GM18951 (cell line): ENCODE results near the gene ERLEC1.
"Not testable (repeated sequence)": the region's sequence is repeated elsewhere in the genome, so short reads cannot be mapped to it uniquely, and the experiment has no call there.

Experiments
- POLR2A ChIP-seq: IDR thresholded peaks from 4 replicates; pipeline ENCODE4 v1.6.1; 2011; ENCODE audit warnings: mild to moderate bottlenecking; ENCODE audit not compliant: insufficient read length, insufficient read depth; ENCODE audit errors: extremely low read depth
- in situ Hi-C: fragments of 300-500 bp; cut with MboI; formaldehyde crosslinking; loops from one replicate; pipeline ENCODE4 v1.12.0; 2022; ENCODE audit warnings: low sequenced_read_pairs, mixed read lengths, inconsistent platforms; ENCODE audit not compliant: unreplicated experiment

The ERLEC1 gene

DNA sequence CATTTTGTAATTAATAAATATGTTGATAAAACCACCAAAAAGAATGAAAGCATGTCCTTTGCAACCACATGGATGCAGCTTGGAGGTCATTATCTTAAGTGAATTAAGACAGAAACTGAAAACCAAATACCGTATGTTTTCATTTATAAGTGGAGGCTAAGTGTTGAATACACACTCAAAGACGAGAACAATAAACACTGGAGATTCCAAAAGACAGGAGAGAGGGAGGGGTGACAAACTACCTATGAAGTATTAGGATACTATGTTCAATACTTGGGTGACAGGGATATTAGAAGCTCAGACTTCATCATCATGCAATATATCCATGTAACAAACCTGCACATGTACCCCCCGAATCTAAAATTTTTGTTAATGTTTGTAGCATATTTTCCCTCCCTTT is 7.0 kb downstream of the ERLEC1 start:
- in situ Hi-C loops: no loop called here
- no peak for TF ChIP-seq POLR2A

DNA sequence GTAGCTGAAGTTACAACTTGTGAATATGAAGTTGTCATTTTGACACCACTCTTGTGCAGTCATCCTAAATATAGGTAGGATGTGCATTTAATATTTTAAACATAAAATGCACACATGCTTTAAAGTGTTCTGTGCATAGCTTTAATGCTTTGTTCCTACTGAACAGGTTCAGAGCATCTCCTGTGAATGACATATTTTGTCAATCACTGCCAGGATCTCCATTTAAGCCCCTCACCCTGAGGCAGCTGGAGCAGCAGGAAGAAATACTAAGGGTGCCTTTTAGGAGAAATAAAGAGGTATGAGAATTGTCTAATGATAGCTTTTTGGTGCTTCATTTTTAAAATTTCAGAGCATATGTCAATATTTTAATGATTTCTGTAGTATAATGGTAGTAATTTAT is 14.7 kb downstream of the ERLEC1 start:
- in situ Hi-C loops: no loop called here
- no peak for TF ChIP-seq POLR2A

DNA sequence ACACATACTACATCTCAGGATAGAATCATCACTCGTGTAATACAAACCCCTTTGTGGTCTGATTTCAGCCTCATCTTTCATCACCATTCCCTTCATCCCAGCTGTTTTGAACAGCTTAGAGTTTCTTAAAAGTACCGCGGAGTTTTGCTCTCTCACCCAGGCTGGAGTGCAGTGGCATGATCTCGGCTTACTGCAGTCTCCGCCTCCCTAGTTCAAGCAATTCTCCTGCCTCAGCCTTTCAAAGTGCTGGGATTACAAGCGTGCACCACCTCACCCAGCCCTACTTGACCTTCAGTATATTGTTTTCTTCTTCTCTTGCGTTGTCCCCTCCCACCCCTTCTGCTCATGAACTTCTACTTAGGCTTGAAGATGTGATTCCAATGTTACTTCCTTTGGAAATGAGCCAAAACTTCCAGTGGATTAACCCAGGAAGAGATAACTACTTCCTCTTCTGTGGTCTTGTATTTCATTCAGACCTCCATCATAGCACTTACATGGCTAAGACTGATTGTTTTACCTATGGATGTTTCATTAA is 15.8 kb downstream of the ERLEC1 start:
- in situ Hi-C loops: no loop called here
- no peak for TF ChIP-seq POLR2A

DNA sequence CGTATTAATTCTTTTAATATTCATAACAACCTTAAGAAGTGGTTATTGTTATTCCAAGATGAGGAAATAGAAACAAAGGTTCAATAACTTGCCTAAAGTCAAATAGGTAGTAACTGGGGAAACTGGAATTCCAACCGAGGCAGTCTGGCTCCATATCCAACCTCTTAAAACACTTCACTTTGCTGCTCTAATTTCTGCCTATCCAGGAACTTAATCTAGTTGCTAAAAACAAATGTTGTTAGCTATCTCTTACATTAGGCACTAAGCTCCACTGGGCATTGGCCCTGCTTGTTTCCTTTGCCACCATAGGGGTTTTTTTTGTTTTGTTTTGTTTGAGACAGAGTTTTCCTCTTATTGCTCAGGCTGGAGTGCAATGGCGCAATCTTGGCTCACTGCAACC is 24.8 kb downstream of the ERLEC1 start:
- TF ChIP-seq POLR2A: no peak
- in situ Hi-C loops: no loop called here

DNA sequence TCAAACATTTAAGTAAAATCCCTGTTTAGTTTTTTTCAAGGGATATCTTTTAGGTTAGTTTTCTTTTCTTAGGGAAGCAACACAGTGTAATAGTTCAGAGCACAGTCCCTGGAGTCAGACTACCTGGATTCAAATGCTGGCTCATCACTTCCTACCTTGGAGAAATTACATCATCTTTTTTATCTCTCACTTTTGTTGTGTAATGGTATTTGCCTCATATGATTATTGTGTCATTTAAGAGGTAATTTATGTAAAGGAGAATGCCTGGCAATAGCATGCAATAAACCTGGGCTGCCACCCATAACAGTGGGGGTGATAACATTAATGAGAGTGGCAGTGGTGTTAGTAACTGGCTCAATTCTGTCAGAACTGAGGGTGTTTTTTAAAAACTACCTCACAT is 26.3 kb downstream of the ERLEC1 start:
- TF ChIP-seq POLR2A: no peak
- in situ Hi-C loops: no loop called here

DNA sequence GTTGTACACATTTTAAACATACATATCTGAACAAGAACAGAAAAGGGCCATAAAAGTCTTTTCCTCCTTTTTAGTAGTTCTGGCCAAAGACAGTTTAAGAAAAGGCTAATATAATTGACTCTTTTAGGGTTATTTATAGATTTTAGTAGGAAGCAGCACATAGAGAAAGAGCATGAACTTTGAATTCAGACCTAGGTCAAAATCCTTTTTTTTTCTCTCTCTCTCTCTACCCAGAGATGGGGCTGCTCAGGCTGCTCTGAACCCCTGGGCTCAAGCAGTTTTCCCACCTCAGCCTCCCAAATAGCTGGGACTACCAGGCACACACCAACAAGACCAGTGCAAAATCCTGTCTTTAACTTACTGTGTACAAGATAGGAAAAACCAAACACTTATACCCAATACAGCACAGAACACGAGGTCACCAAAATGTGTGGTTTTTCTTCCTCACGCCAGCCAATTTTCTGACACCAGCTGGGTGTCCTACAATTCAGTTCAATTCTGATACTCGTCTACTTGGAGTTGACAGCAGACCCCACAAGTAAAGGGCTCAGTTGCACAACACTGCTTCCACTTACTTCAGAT is 32.1 kb downstream of the ERLEC1 start:
- no peak for TF ChIP-seq POLR2A
- in situ Hi-C loops: no loop called here

DNA sequence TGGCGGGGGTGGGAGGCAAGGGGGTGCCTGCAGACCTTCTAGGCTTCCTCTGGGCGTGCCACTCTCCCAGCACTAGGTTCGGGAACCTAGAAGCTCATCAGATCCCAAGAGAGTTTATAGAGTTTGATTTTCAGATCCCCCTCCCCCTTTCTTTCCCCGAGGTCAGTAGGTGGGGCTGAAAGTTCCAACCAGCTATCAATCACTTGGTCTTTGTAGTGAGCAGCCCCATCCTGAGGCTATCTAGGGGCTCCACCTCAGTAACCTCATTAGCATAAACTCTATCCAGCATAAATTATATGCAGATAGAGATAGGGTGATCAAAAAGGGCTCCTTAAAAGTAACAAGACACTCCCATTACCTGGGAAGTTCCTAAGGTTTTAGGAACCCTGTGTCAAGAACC is 32.8 kb downstream of the ERLEC1 start:
- in situ Hi-C loops: no loop called here

DNA sequence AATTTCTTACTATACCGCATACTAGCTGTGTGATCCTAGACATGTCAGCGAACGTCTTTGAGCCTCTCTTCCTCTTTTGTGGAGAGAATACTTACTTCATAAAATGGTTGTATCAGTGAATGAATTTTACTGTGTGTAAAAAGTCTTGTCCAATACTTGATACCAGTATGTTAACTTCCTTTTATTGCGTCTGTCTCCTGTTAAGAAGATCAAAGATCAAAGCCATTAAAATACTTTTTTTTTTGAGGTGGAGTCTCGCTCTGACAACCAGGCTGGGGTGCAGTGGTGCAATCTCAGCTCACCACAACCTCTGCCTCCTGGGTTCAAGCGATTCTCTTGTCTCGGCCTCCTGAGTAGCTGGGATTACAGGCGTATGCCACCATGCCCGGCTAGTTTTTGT is 33.2 kb downstream of the ERLEC1 start:
- no peak for TF ChIP-seq POLR2A
- in situ Hi-C loops: no loop called here

More for the DNA sequence above, 32.8 kb downstream of the ERLEC1 start:
- TF ChIP-seq POLR2A: no peak

DNA sequence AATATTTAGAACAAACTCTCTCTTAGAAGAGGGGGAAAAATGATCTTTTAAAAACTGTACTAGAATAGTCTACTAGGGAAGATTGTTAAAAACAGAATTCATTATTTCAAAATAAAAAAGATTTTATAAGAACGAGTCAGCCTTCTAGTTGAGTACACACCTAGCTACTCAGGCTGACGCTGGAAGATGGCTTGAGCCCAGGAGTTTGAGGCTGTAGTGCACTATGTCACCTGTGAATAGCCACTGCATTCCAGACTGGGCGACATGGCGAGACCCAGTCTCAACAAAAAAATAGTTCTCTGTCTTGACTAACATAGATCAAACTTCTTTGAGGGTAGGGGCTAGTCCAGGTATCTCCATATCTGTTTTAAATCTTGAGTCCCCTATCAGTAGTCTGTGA is 33.9 kb downstream of the ERLEC1 start:
- in situ Hi-C loops: no loop called here
- TF ChIP-seq POLR2A: no peak

DNA sequence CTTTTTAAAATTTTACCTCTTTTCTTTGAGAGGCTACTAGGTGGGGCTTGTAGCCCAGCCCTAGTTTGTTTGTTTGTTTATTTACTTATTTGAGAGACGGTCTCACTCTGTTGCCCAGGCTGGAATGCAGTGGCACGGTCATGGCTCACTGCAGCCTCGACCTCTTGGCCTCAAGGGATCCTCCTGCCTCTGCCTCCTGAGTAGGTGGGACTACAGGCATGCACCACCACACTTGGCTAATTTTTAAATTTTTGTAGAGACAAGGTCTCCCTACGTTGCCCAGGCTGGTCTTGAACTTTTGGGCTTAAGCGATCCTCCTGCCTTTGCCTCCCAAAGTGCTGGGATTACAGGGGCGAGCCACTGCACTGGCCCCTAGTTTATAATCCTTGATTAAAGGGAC is 35.0 kb downstream of the ERLEC1 start:
- in situ Hi-C loops: no loop called here
- TF ChIP-seq POLR2A: no peak

DNA sequence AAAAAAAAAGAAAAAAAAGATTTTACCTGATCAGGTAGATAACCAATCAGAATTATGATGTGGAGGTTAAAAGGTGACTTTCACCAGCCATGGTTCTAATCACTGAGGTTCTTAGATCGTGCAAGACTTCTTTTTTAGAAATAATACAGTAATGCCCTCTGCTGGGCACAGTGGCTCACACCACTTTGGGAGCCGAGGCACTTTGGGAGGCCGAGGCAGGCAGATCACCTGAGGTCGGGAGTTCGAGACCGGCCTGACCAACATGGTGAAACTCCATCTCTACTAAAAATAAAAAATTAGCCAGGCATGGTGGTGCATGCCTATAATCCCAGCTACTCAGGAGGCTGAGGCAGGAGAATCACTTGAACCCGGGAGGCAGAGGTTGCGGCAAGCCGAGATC is 36.8 kb downstream of the ERLEC1 start:
- in situ Hi-C loops: not testable (repeated sequence)

DNA sequence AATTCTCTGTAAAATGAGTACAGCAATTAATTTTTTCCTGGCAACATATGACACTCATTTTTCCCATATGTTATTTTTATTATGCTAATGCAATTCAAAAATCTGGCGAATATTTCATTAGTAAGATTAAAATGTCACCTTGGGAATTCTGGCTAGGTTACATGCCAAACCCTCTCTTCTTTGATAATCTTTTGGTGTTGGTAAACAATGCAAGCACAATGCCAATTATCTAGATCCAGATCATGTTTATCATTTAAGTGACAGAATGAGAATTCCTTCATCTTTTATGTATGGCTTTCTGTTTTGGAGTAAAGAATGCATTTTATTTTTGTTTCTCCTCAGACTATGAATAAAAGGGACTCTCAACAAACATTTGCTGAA is 39.2 kb downstream of the ERLEC1 start:
- TF ChIP-seq POLR2A: no peak
- in situ Hi-C loops: no loop called here

DNA sequence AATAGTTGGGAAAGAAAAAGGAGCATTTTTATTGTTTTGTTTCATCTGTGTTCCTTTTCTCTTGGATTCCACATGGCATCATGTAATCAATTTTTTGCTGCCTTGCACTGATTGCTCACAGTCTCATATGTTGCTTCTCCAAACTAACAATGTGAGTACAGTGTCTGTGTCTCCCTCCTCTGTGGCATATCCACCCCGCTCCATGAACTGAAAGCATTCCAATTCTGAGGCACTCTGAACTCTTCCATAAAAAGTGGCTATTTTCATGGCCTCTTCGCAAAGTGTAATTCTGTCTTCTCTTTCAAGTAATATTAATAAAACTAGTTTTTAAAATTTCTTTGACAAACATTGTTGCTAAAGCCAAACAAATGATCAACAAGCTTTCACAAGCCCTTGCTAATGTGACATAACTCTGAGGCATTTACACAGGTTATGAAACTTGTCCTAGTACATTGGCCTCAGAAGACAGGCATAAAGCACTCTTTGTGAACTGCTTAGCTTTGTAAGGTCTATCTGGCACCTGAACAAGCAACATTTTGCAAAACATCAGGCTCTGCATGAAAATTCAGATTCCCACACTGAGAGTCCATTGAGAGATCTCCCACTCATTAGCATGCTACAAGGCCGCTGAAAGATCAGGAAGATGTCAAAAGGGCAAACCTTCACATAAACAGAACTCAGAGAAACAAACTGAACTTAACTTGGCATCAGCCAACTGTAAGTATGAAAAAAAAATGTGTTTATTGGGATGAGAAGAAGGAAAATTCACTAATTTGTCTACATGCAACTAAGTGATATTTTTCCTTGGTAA is 39.9 kb downstream of the ERLEC1 start:
- in situ Hi-C loops: no loop called here
- no peak for TF ChIP-seq POLR2A

DNA sequence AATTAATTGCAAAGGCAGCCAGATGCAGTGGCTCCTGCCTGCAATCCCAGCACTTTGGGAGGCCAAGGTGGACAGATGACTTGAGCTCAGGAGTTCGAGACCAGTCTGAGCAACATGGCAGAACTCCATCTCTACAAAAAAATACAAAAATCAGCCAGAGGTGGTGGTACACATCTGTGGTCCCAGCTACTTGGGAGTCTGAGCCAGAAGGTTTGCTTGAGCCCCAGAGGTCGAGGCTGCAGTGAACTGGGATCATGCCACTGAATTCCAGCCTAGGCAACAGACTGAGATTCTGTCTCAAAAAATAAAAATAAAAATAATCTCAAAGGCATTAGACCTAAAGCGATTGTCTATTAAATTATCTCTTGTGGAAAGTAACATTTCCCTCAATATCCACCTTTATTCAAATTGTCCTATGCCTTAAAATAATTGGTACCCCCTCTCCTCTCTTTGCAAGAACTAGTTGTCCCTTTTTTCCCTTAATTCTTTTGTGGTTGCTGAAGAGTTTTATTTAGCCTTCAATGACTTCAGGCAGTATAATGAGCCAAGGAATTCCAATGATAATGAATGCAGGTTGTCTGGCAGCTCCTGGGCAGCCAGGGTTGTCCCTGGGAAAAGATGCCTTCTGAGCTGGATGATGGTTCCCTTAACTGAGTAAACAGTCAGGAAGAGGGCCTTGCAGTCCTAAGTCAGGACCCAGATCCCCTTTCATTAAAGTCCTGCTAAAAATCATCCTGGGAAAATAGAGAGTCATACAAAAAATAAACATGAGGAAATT is 40.7 kb downstream of the ERLEC1 start:
- in situ Hi-C loops: no loop called here
- no peak for TF ChIP-seq POLR2A

DNA sequence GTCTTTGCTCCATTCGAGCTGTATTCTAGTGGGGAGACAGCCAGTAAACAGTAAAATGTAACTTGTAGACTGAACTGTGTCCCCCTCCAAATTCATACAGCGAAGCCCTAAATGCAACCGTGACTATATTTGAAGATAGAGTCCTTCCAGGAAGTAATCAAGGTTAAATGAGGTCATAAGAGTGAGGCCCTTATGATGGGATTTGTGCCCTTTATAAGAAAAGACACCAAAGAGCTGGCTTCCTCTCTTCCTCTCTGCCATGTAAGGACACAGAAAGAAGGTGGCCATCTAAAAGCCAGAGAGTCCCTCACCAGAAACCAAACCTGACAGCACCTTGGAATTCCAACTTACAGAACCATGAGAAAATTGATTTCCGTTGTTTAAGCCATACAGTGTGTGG is 41.5 kb downstream of the ERLEC1 start:
- TF ChIP-seq POLR2A: no peak
- in situ Hi-C loops: no loop called here
